ENCODE results near the gene TNIP2. TPM values are rescaled to one million over a fixed set of nuclear protein-coding genes. Genes with fewer than 3 reads are reported as not detected.

Gene TNIP2
- total RNA-seq, 1 donor from 2014 or later, result 29.0 TPM

- Mint-ChIP-seq H3K27ac (ENCODE audit: unreplicated experiment) (peak overlapping the region; percentile 81), H3K4me3 (ENCODE audit: unreplicated experiment) (no peak overlapping the region)
Observed at GRCh38 chr4:2798399-2799223, 42.5 kb upstream of the TNIP2 start.

GRCh38 chr4:2797545-2798305 lies 41.6 kb upstream of the TNIP2 start:
- H3K27me3 Mint-ChIP-seq (ENCODE audit: low read depth), result no peaks in the 10 kb centered on the region
- DNase-seq (ENCODE audit: low spot score), result peak; percentile 71
- H3K36me3 Mint-ChIP-seq (ENCODE audit: low read depth), result no peaks in the 10 kb centered on the region
- H3K4me3 Mint-ChIP-seq (ENCODE audit: unreplicated experiment), result no peak overlapping the region
- no peaks in the 10 kb centered on the region for H3K9me3 Mint-ChIP-seq (ENCODE audit: low read depth)
- no peak for TF ChIP-seq CTCF (IDR thresholded peaks at IDR 0.05)
- peak overlapping the region; percentile 61 for H3K27ac Mint-ChIP-seq (ENCODE audit: unreplicated experiment)
- H3K4me1 Mint-ChIP-seq (ENCODE audit: low read depth), result peaks cover 79% of the 10 kb centered on the region

More at GRCh38 chr4:2798399-2799223, 42.5 kb upstream of the TNIP2 start:
- no peaks in the 10 kb centered on the region for H3K27me3 Mint-ChIP-seq (ENCODE audit: low read depth)
- no peaks in the 10 kb centered on the region for H3K9me3 Mint-ChIP-seq (ENCODE audit: low read depth)
- peak; percentile 88 for DNase-seq (ENCODE audit: low spot score)
- H3K4me1 Mint-ChIP-seq (ENCODE audit: low read depth), result peaks cover 78% of the 10 kb centered on the region
- H3K36me3 Mint-ChIP-seq (ENCODE audit: low read depth), result no peaks in the 10 kb centered on the region
- TF ChIP-seq CTCF (IDR thresholded peaks at IDR 0.05), result no peak

GRCh38 chr4:2796849-2797544 lies 40.9 kb upstream of the TNIP2 start:
- Mint-ChIP-seq H3K36me3 (ENCODE audit: low read depth) (no peaks in the 10 kb centered on the region), H3K4me1 (ENCODE audit: low read depth) (peaks cover 79% of the 10 kb centered on the region), H3K27ac (ENCODE audit: unreplicated experiment) (peak overlapping the region; percentile 96), H3K9me3 (ENCODE audit: low read depth) (no peaks in the 10 kb centered on the region), H3K4me3 (ENCODE audit: unreplicated experiment) (peak overlapping the region; percentile 4), H3K27me3 (ENCODE audit: low read depth) (no peaks in the 10 kb centered on the region)
- DNase-seq (ENCODE audit: low spot score), result peak; percentile 88
- TF ChIP-seq CTCF (IDR thresholded peaks at IDR 0.05), result peak; percentile 2

GRCh38 chr4:2795893-2796848 lies 40.0 kb upstream of the TNIP2 start:
- TF ChIP-seq CTCF (IDR thresholded peaks at IDR 0.05), result no peak
- Mint-ChIP-seq H3K27ac (ENCODE audit: unreplicated experiment) (peak overlapping the region; percentile 96), H3K36me3 (ENCODE audit: low read depth) (no peaks in the 10 kb centered on the region), H3K27me3 (ENCODE audit: low read depth) (no peaks in the 10 kb centered on the region), H3K4me3 (ENCODE audit: unreplicated experiment) (peak overlapping the region; percentile 4), H3K4me1 (ENCODE audit: low read depth) (peaks cover 72% of the 10 kb centered on the region), H3K9me3 (ENCODE audit: low read depth) (no peaks in the 10 kb centered on the region)
- DNase-seq (ENCODE audit: low spot score), result peak; percentile 93

All from chondrocyte (in vitro differentiated cells).